ENCODE data around the gene ZNF688. TPM values are rescaled to one million over a fixed set of nuclear protein-coding genes. Genes with fewer than 3 reads are reported as not detected.

The ZNF688 gene
- total RNA-seq, 4 donors from 2014 or later = 11.9 to 22.5 (median 16.0) TPM

DNA sequence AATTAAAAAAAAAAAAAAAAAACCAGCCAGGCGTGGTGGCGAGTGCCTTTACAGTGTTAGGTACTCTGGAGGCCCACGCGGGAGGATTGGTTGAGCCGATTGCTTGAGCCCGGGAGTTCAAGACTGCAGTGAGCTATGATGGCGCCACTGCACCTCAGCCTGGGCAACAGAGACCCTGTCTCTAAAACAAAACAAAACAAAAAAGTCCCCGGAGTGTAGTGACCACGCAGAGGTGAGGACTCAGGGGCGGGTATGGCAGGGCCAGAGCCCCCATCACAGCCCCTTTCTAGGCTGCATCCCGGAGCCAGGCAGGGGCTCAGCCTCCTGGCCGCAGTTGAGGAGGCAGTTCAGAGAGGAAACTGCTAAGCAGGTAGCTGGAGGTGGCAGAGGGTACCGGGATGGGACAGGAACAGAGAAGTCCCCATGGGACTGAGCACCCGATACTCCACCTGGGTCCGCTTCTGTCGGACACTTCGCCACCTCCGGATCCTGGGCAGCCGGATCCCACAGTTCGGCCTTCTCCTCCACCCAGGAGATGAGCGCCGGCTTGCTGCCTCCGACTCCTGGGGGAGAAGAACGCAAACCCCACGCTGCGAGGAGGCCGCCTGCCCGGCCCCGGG lies 37.7 kb downstream of the ZNF688 start:
- 18 to 19% methylated on average over 19 to 22 of the region's 29 CpGs for WGBS, 2 donors
- intact Hi-C loops (cut with DNase I; ENCODE audit: low total_unique reads) = no loop called here
- no peak for TF ChIP-seq POLR2A (IDR thresholded peaks at IDR 0.05)
- TF ChIP-seq, protein P1, sequence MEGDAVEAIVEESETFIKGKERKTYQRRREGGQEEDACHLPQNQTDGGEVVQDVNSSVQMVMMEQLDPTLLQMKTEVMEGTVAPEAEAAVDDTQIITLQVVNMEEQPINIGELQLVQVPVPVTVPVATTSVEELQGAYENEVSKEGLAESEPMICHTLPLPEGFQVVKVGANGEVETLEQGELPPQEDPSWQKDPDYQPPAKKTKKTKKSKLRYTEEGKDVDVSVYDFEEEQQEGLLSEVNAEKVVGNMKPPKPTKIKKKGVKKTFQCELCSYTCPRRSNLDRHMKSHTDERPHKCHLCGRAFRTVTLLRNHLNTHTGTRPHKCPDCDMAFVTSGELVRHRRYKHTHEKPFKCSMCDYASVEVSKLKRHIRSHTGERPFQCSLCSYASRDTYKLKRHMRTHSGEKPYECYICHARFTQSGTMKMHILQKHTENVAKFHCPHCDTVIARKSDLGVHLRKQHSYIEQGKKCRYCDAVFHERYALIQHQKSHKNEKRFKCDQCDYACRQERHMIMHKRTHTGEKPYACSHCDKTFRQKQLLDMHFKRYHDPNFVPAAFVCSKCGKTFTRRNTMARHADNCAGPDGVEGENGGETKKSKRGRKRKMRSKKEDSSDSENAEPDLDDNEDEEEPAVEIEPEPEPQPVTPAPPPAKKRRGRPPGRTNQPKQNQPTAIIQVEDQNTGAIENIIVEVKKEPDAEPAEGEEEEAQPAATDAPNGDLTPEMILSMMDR (IDR thresholded peaks at IDR 0.05) = no peak
- peak overlapping the region; percentile 56 for H3K4me3 ChIP-seq (ENCODE audit: low read depth, poor library complexity, severe bottlenecking)
- no peak for DNase-seq (ENCODE audit: low spot score in 2 of 2)

DNA sequence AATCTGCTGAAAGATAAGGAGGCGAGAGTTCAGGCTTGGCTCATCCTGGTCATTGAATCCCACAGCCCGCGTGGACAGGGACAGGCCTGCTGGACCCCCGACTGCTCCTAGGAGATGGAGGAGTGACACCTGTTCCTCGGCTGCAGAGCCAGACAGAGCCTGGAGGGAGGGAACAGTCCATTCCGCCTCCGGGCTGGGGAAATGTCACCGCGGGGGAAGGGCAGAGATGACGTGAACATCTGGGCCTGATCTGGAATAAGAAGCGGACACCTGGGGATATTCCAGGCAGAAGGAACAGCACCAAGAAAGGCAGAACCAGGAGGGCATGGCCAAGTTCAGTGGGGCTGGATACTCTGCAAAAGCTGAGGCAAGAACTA lies 38.4 kb downstream of the ZNF688 start:
- DNase-seq (ENCODE audit: low spot score in 2 of 2) = no peak
- H3K4me3 ChIP-seq (ENCODE audit: low read depth, poor library complexity, severe bottlenecking) = no peak overlapping the region
- intact Hi-C loops (cut with DNase I; ENCODE audit: low total_unique reads) = no loop called here
- WGBS, 2 donors = 53 to 66% methylated on average over 11 of the region's 11 CpGs
- TF ChIP-seq, protein P1 (IDR thresholded peaks at IDR 0.05) = no peak
- no peak for TF ChIP-seq POLR2A (IDR thresholded peaks at IDR 0.05)

DNA sequence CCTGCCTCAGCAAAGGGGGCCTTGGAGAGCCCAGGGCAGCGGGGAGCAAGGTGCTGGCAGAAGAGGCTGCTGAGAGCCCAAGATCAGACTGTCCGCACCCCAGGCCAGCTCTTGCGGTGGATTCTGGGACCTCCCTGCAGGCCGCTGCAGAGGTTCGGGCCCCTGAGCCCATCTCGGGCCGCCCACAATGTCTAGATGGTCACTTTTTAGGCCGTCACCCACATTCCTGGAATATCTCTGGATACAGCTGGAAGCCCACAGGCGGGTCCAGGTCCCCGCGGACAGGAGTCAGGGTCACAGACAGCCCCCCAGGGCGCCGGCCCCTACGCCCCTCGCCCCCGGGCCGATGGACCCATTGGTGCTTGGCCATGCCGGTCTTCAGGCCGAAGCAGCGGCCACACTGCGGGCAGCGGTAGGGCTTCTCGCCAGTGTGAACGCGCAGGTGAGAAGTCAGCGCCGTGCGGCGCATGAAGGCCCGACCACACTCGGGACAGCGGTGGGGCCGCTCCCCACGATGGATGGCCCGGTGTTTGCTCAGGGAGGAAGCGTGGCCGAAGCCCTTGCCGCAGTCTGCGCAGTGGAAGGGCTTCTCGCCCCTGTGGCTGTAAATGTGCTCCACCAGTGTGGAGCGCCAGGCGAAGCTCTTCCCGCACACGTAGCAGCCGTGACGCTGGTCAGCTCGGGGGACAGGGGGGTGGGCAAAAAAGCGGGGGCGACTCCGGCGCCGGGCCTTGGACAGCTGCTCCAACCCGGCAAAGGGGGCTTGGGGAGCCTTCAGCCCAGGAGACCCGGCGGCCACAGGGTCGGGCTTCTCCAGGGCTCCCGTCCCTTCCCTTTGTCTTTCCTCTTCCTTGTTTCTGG lies 39.0 kb downstream of the ZNF688 start:
- no peak overlapping the region for H3K4me3 ChIP-seq (ENCODE audit: low read depth, poor library complexity, severe bottlenecking)
- TF ChIP-seq POLR2A (IDR thresholded peaks at IDR 0.05) = no peak
- TF ChIP-seq, protein P1 (IDR thresholded peaks at IDR 0.05) = no peak
- intact Hi-C loops (cut with DNase I; ENCODE audit: low total_unique reads) = no loop called here
- WGBS, 2 donors = 93% methylated on average over 40 to 57 of the region's 57 CpGs
- no peak for DNase-seq (ENCODE audit: low spot score in 2 of 2)

DNA sequence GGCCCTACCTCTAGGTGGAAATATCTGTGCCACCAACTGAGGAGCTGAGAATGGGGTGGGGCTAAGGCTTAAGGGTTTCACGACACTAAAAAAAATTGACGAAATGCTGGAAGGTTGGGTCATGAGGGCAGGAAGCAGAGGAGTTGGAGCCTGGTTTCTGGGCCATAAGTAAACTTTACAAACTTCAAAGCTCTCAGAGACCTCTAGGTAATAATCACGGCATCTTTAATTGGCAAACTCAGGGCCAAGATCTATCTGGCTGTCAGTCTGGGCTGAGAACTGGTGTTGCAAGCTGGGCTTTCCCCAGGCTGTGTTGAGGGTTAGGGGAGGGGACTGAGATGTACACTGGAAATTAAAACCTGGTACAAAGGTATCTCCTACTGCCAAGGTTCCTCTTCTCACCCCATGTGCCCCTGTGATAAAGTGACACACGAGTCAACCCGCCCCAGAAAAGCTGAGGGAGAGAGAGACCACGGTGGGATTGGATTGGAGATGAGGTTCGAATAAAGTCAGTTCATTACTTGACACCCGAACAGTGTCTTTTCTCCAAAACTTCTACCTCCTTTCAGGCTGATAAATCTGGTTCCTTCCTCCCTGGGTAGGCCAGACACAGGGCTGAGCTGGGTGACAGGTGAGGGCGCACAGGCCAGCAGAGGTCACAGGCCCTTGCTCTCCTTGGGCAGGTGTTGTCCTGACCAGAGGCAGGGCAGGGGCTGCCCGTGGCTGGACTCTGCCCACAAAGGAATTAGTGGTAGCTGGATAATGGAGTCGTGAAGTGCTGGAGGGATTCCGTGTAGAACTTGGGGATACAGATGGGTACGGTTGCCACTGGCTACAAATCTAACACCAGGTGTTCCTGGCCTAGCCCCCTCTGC lies 41.1 kb downstream of the ZNF688 start:
- no peak for DNase-seq (ENCODE audit: low spot score in 2 of 2)
- intact Hi-C loops (cut with DNase I; ENCODE audit: low total_unique reads) = no loop called here
- 66 to 71% methylated on average over 13 of the region's 13 CpGs for WGBS, 2 donors
- TF ChIP-seq, protein P1 (IDR thresholded peaks at IDR 0.05) = no peak
- TF ChIP-seq POLR2A (IDR thresholded peaks at IDR 0.05) = no peak
- H3K4me3 ChIP-seq (ENCODE audit: low read depth, poor library complexity, severe bottlenecking) = no peak overlapping the region

DNA sequence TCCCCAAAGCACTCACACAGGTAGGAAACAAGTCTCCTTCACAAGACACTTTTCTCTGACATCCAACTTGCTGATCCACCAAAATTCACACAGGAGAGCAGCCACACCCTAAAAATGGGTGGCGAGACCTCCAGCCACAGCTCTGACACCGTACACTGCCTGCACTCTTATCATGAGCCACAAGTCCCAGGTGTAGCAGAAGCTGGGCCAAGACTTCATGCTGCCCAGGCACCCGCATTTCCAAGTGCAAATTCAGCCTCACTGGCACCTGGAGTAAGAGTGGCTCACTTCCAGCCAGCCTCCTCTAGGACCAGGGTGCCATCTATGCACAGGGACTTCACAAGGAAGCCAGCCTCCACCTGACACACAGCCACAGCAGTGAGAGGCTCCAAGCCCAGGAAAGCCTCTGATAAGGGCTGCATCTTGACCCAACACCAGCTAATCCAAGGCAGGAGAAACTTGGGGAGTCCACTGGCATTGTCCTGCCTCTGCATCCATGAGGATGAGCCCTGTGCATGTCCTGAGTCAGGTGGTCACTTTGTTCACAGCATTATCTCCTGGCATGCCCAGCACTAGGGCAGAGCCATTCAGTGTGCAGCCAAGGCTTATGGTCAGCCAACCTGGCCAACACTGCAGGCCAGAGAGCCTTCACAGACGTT lies 42.6 kb downstream of the ZNF688 start:
- H3K4me3 ChIP-seq (ENCODE audit: low read depth, poor library complexity, severe bottlenecking) = no peak overlapping the region
- 60 to 70% methylated on average over 4 of the region's 4 CpGs for WGBS, 2 donors
- TF ChIP-seq POLR2A (IDR thresholded peaks at IDR 0.05) = no peak
- TF ChIP-seq, protein P1 (IDR thresholded peaks at IDR 0.05) = no peak
- intact Hi-C loops (cut with DNase I; ENCODE audit: low total_unique reads) = no loop called here
- DNase-seq (ENCODE audit: low spot score in 2 of 2) = no peak
